HUES48 (cell line): ENCODE measurements around the gene TMEM163.
"Not testable (repeated sequence)": the region's sequence is repeated elsewhere in the genome, so short reads cannot be mapped to it uniquely, and the experiment has no call there.

Experiments used
- H3K27ac ChIP-seq: one replicate; pipeline ENCODE4 v1.7.0; 2013; ENCODE audit warnings: low read depth, low read length, inconsistent platforms
- H3K27me3 ChIP-seq: 2 replicates; pipeline ENCODE4 v1.6.1; 2013; ENCODE audit warnings: mild to moderate bottlenecking, low read length; ENCODE audit not compliant: control insufficient read depth, insufficient read depth
- H3K36me3 ChIP-seq: 2 replicates; pipeline ENCODE4 v1.6.1; 2013; ENCODE audit warnings: low read length; ENCODE audit not compliant: control insufficient read depth, insufficient read depth
- H3K4me1 ChIP-seq: 2 replicates; pipeline ENCODE4 v1.6.1; 2013; ENCODE audit warnings: mild to moderate bottlenecking, low read length; ENCODE audit not compliant: control insufficient read depth, insufficient read depth
- H3K4me3 ChIP-seq: 2 replicates; pipeline ENCODE4 v1.5.1; 2013; ENCODE audit warnings: mild to moderate bottlenecking, low read depth, low read length
- H3K9ac ChIP-seq: 2 replicates; pipeline ENCODE4 v1.6.1; 2013; ENCODE audit warnings: mild to moderate bottlenecking, low read depth, low read length, moderate library complexity
- H3K9me3 ChIP-seq: 2 replicates; pipeline ENCODE4 v1.6.1; 2013; ENCODE audit warnings: low read length; ENCODE audit not compliant: control insufficient read depth, insufficient read depth

TMEM163 gene

GRCh38 chr2:134522496-134523455 lies 196.0 kb downstream of the TMEM163 start:
- H3K36me3 ChIP-seq: no peaks in the 10 kb centered on the region
- peaks cover 9% of the 10 kb centered on the region; the same call in 1 of the 2 replicates for H3K4me1 ChIP-seq
- H3K4me3 ChIP-seq: no peak overlapping the region
- no peaks in the 10 kb centered on the region for H3K9me3 ChIP-seq
- H3K27me3 ChIP-seq: no peaks in the 10 kb centered on the region
- no peak overlapping the region; the same call in 1 of the 2 replicates for H3K9ac ChIP-seq
- no peak overlapping the region for H3K27ac ChIP-seq

- Histone ChIP-seq H3K27me3 (no peaks in the 10 kb centered on the region), H3K9me3 (no peaks in the 10 kb centered on the region), H3K36me3 (no peaks in the 10 kb centered on the region), H3K9ac (no peak overlapping the region), H3K27ac (no peak overlapping the region), H3K4me1 (peaks cover 13% of the 10 kb centered on the region), H3K4me3 (no peak overlapping the region)
These were observed 200.7 kb downstream of the TMEM163 start for GRCh38 chr2:134518101-134518500.

- no peaks in the 10 kb centered on the region for H3K36me3 ChIP-seq
- H3K9me3 ChIP-seq: no peaks in the 10 kb centered on the region
- no peak overlapping the region for H3K9ac ChIP-seq
- no peak overlapping the region for H3K4me3 ChIP-seq
- H3K27ac ChIP-seq: no peak overlapping the region
- H3K4me1 ChIP-seq: peaks cover 11% of the 10 kb centered on the region
- no peaks in the 10 kb centered on the region for H3K27me3 ChIP-seq
These were observed 203.7 kb downstream of the TMEM163 start for GRCh38 chr2:134515137-134515536.

GRCh38 chr2:134513465-134513804 lies 205.4 kb downstream of the TMEM163 start:
- H3K27ac ChIP-seq: no peak overlapping the region
- H3K27me3 ChIP-seq: no peaks in the 10 kb centered on the region
- H3K9ac ChIP-seq: no peak overlapping the region
- no peaks in the 10 kb centered on the region for H3K9me3 ChIP-seq
- H3K36me3 ChIP-seq: no peaks in the 10 kb centered on the region
- H3K4me1 ChIP-seq: peaks cover 11% of the 10 kb centered on the region
- H3K4me3 ChIP-seq: no peak overlapping the region

- Histone ChIP-seq H3K36me3 (no peaks in the 10 kb centered on the region), H3K4me1 (peaks cover 11% of the 10 kb centered on the region), H3K27ac (no peak overlapping the region), H3K4me3 (no peak overlapping the region), H3K9me3 (no peaks in the 10 kb centered on the region), H3K9ac (no peak overlapping the region), H3K27me3 (no peaks in the 10 kb centered on the region)
These were observed 205.9 kb downstream of the TMEM163 start for GRCh38 chr2:134512734-134513464.

- H3K27me3 ChIP-seq: no peaks in the 10 kb centered on the region
- H3K27ac ChIP-seq: no peak overlapping the region
- no peaks in the 10 kb centered on the region for H3K4me1 ChIP-seq
- no peaks in the 10 kb centered on the region for H3K9me3 ChIP-seq
- H3K36me3 ChIP-seq: no peaks in the 10 kb centered on the region
- H3K4me3 ChIP-seq: no peak overlapping the region
- no peak overlapping the region; the same call in 1 of the 2 replicates for H3K9ac ChIP-seq
These were observed 210.4 kb downstream of the TMEM163 start for GRCh38 chr2:134508391-134508790.

- Histone ChIP-seq H3K27me3 (no peaks in the 10 kb centered on the region), H3K36me3 (no peaks in the 10 kb centered on the region), H3K4me1 (no peaks in the 10 kb centered on the region), H3K9me3 (no peaks in the 10 kb centered on the region), H3K4me3 (no peak overlapping the region), H3K9ac (no peak overlapping the region), H3K27ac (no peak overlapping the region)
These were observed 211.1 kb downstream of the TMEM163 start for GRCh38 chr2:134507697-134508096.

GRCh38 chr2:134507159-134507558 lies 211.6 kb downstream of the TMEM163 start:
- not testable (repeated sequence) for H3K27me3 ChIP-seq, H3K4me1 ChIP-seq, H3K9ac ChIP-seq, H3K9me3 ChIP-seq, H3K4me3 ChIP-seq, H3K36me3 ChIP-seq, H3K27ac ChIP-seq

GRCh38 chr2:134505446-134505845 lies 213.4 kb downstream of the TMEM163 start:
- Histone ChIP-seq H3K27ac (no peak overlapping the region), H3K9ac (no peak overlapping the region), H3K36me3 (no peaks in the 10 kb centered on the region), H3K27me3 (no peaks in the 10 kb centered on the region), H3K9me3 (no peaks in the 10 kb centered on the region), H3K4me1 (no peaks in the 10 kb centered on the region), H3K4me3 (no peak overlapping the region)

- Histone ChIP-seq H3K4me3 (no peak overlapping the region), H3K27ac (no peak overlapping the region), H3K4me1 (no peaks in the 10 kb centered on the region), H3K9me3 (no peaks in the 10 kb centered on the region), H3K36me3 (no peaks in the 10 kb centered on the region), H3K27me3 (no peaks in the 10 kb centered on the region), H3K9ac (no peak overlapping the region)
These were observed 214.0 kb downstream of the TMEM163 start for GRCh38 chr2:134504586-134505336.
